Measurements from ENCODE around the gene BABAM2. TPM values are rescaled to one million over a fixed set of nuclear protein-coding genes. Genes with fewer than 3 reads are reported as not detected.
A peak's percentile ranks its signal among the peaks of the same experiment; 100 is the strongest.
"Not testable (repeated sequence)": the region's sequence is repeated elsewhere in the genome, so short reads cannot be mapped to it uniquely, and the experiment has no call there.

BABAM2 gene
- total and polyA plus RNA-seq, 11 donors, result 22.2 to 75.1 (median 62.5) TPM

- H3K9me3 ChIP-seq, result peaks cover 0 to 6% (median 0%) of the 10 kb centered on the region in 12 donors
- intact Hi-C loops (cut with DNase I), result no loop called here
- peaks cover 0 to 14% (median 2%) of the 10 kb centered on the region in 12 donors for H3K4me1 ChIP-seq
- TF ChIP-seq POLR2A (IDR thresholded peaks at IDR 0.05) (no peak), CTCF (IDR thresholded peaks at IDR 0.05) (no peak)
- ATAC-seq (no peak), DNase-seq (no peak)
- WGBS, 4 donors, result 95 to 98% (median 97%) methylated on average over 2 of the region's 2 CpGs
- H3K27me3 ChIP-seq, result no peaks in the 10 kb centered on the region
- H3K27ac ChIP-seq, result no peak overlapping the region
- H3K36me3 ChIP-seq, result no peaks in the 10 kb centered on the region
- no peak overlapping the region for H3K4me3 ChIP-seq
Observed at GRCh38 chr2:28002181-28002580, 111.7 kb downstream of the BABAM2 start.

GRCh38 chr2:28004086-28004485 lies 113.6 kb downstream of the BABAM2 start:
- intact Hi-C loops (cut with DNase I), result no loop called here
- no peak overlapping the region for H3K27ac ChIP-seq
- no peaks in the 10 kb centered on the region for H3K27me3 ChIP-seq
- H3K4me3 ChIP-seq, result no peak overlapping the region
- H3K36me3 ChIP-seq, result no peaks in the 10 kb centered on the region
- H3K4me1 ChIP-seq, result peaks cover 0 to 21% (median 7%) of the 10 kb centered on the region in 12 donors
- ATAC-seq, result no peak
- DNase-seq, result no peak
- 40 to 48% (median 43%) methylated on average over 2 of the region's 2 CpGs for WGBS, 4 donors
- peaks cover 0 to 6% (median 0%) of the 10 kb centered on the region in 12 donors for H3K9me3 ChIP-seq
- no peak for TF ChIP-seq POLR2A (IDR thresholded peaks at IDR 0.05)

- peak; percentile 81 to 94 (median 88) for ATAC-seq
- TF ChIP-seq POLR2A (IDR thresholded peaks at IDR 0.05) (no peak), CTCF (IDR thresholded peaks at IDR 0.05) (no peak)
- peak in 3 of 5 donors; percentile 27 to 49 (median 33) for DNase-seq
- H3K4me3 ChIP-seq, result no peak overlapping the region
- H3K27me3 ChIP-seq, result no peaks in the 10 kb centered on the region
- H3K4me1 ChIP-seq, result peaks cover 0 to 42% (median 12%) of the 10 kb centered on the region in 12 donors
- no peaks in the 10 kb centered on the region for H3K9me3 ChIP-seq
- intact Hi-C loops (cut with DNase I), result loop anchor here in 1 of 10 donors (10.0 kb wide), 1 partner anchor 385 kb away; the partner anchor contains the start of gene FOSL2
- peak overlapping the region in 1 of 12 donors; percentile 42 for H3K27ac ChIP-seq
- H3K36me3 ChIP-seq, result no peaks in the 10 kb centered on the region
Observed at GRCh38 chr2:28009732-28010131, 119.2 kb downstream of the BABAM2 start.

- intact Hi-C loops (cut with DNase I), result loop anchor here in 1 of 10 donors (10.0 kb wide), 1 partner anchor 383 kb away; the partner anchor contains the start of gene FOSL2
- no peak for ATAC-seq
- Histone ChIP-seq H3K4me3 (no peak overlapping the region), H3K36me3 (no peaks in the 10 kb centered on the region), H3K27me3 (no peaks in the 10 kb centered on the region), H3K27ac (no peak overlapping the region), H3K4me1 (peaks cover 0 to 36% (median 12%) of the 10 kb centered on the region in 12 donors), H3K9me3 (no peaks in the 10 kb centered on the region)
- WGBS, 4 donors, result 91 to 93% (median 92%) methylated on average over 3 of the region's 3 CpGs
- no peak for DNase-seq
- TF ChIP-seq CTCF (IDR thresholded peaks at IDR 0.05), result no peak
- no peak for TF ChIP-seq POLR2A (IDR thresholded peaks at IDR 0.05)
Observed at GRCh38 chr2:28011322-28011737, 120.8 kb downstream of the BABAM2 start.

- not testable (repeated sequence) for H3K27ac ChIP-seq, H3K27me3 ChIP-seq, H3K36me3 ChIP-seq, H3K4me3 ChIP-seq, H3K9me3 ChIP-seq, DNase-seq, ATAC-seq, H3K4me1 ChIP-seq
- 97 to 99% (median 97%) methylated on average over 2 of the region's 2 CpGs for WGBS, 4 donors
- intact Hi-C loops (cut with DNase I), result loop anchor here in 1 of 10 donors (10.0 kb wide), 1 partner anchor 376 kb away; the partner anchor contains the start of gene FOSL2
Observed at GRCh38 chr2:28018474-28018873, 127.9 kb downstream of the BABAM2 start.

GRCh38 chr2:28019521-28019920 lies 129.0 kb downstream of the BABAM2 start:
- not testable (repeated sequence) for H3K4me1 ChIP-seq, H3K4me3 ChIP-seq, H3K27ac ChIP-seq, DNase-seq, H3K9me3 ChIP-seq, ATAC-seq, H3K36me3 ChIP-seq, H3K27me3 ChIP-seq
- intact Hi-C loops (cut with DNase I), result loop anchor here in 1 of 10 donors (10.0 kb wide), 1 partner anchor 375 kb away; the partner anchor contains the start of gene FOSL2
- whole genome bisulfite sequencing, 4 donors, result 92 to 95% (median 93%) methylated on average over 2 of the region's 2 CpGs

All from heart left ventricle (tissue), 16 donors.